ENCODE measurements around the gene CXCR5.

The CXCR5 gene

DNA sequence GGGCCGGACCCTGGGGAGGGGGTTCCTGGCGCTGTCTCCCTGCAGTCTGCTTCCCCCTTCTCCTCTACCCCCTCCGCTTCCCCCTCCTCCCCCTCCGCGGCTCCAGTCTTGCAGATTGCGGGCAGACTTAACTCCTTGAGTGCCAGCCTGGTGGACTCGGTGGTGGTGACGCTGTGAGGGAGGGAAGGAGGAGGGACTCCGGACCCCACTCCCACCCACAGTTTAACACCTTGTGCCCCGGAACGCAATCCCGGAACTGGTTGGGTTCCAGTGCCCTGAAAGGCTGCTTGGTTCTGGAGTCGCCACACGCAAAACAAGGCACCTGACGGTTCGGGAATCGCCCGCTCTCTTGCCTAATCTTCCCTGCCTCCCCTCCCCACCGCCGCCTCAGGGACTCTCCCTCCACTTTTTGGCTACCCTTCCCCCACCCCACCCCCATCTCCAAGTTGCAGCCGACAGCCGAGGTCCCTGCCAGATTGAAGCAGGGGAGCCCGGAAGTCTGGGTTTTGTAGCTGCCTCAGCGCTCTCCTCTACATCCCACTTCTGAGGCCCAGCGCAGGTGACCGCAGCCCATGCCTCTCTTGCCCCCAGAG lies 45.9 kb downstream of the CXCR5 start:
- DNase-seq = peak; percentile 74 to 79

DNA sequence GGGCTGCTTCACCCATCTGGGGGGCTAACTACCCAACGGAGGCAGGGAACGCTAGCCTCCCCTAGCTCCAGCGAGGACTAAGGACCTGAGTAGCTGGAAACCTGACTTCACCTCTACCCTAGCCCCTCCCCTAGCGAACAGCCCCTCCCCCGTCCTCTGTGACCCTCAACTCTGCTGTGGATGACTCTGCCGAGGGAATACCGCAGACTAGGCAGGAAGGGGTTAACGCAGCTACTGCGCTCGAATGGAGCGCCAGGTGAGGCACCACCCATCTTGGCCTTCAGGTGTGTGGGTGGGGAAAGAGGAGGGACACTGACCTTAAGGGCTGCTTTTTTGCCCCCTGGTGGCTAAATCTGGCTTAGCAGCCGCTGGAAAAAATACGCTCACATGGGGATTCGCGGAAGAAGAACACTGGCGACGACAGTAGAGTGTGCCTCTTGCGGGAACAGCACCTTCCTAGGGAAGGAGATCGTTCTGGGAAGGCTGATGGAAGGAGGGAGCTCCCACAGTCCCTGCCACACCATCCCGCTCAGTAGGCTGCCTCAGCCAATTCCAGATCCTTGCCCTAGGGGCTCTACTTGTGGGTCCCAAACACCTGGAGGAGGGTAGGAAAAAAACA lies 46.5 kb downstream of the CXCR5 start:
- DNase-seq = peak; percentile 37 to 68

DNA sequence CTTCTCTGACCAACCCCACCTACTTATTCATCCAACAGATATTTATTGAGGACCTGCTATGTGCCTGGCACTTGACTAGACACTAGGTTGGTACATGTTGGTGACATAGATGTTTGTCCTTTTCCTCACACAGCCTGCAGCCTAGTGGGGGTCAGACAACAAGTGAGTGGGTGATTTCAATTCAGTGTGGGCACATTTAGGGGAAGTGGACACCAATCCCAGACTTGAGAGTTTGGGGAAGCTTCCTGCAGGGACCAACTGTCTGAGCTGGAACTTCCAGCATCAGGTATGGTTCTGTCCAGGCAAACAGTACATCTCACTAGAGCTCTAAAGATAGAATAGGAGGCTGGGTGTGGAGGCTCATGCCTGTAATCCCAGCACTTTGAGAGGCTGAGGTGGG lies 47.9 kb downstream of the CXCR5 start:
- no peak for DNase-seq

DNA sequence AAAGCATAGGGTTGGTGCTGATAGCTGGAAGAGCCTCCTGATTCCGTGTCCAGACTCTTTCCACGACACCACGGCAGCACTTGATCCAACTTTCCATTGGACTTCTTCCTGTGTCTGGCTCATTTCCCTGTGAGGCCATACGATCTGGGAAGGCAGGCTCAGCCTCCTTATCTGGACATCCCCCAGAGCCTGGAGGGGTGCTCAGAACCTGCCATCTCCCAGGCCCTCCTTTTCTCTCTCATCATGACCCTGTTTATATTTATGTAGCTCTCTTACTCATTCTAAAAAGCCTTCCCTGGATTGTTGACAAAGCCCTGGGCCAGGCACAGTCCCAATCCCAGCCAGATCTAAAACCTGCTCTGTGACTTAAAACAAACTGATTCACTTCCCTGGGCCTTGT lies 49.8 kb downstream of the CXCR5 start:
- DNase-seq = no peak

DNA sequence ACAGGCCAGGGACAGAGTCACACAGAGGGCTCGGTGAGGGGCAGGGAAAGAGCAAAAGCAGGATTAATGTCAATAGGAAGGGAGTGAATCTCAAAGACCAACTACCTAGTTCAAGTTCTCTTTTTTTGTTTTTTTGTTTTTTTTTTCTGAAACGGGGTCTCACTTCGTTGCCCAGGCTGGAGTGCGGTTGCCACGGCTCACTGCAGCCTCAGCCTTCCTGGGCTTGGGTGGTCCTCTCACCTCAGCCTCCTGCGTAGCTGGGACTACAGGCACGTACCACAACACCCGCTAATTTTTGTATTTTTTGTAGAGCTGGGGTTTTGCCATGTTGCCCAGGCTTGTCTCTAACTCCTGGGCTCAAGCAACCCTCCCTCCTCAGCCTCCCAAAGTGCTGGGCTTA lies 51.7 kb downstream of the CXCR5 start:
- DNase-seq = no peak

DNA sequence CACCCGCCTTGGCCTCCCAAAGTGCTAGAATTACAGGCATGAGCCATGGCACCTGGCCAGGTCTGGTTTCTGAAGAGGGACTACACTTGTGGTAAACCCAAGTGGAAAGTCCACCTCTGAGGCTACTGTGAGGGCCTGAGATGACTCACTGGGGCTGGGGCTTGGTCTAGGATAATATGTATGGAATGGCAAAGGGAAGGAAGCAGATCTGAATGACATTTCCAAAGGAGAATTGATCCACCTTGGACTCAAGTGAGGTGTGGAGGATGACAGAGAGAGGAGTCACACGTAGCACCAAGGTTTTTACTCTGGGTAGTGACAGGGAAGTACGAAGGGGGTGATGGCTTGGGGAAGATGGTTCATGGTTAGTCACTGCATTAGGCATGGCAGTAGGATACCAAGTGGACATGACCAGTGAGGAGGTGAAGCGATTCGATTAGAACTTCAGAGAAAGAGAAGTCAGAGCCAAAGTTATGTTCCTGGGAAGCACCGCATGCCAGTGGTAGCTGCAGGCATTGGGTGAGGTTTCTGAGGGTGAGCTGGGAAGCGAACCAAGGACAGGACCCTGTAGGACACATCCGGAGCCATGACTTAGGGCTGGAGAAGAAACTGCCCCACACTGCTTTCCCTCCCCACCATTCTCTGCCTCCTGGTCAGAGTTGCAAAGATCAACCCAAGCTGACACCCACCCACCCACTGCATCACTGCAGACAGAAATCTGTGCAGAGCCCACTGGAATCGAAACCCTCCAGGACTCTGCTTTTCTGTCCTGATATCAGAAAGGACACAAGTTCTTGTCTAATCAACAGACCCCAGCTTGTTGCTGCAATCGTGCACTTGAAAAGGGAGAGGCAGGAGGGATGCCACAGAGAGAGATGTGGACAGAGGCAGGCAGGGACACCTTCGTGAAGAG lies 55.1 kb downstream of the CXCR5 start:
- DNase-seq = no peak

DNA sequence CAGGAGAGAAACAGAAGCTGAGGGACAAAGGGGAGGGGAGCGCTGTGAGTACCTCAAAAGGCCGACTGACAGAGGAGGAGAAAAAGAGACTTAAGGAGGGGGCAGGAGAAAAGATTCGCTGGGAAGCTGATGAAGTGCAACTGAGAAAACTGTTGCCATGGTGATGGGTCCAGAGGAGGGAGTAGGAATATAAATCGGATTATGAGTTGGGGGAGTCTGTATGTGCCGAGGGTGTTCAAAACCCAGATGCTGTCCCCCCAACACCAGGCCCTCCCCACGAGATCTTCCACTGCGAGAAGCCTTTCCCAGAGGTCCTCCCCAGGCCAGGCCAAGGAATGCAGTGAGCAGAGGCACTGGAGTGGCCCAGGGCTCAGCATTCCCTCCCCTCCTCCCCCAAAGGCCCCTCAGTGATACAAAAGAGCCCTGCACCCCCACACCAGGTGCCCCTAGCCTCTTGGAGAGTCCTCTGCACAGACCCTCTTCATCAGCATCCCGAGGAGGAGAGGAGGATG lies 55.8 kb downstream of the CXCR5 start:
- peak; percentile 36 to 55 for DNase-seq

DNA sequence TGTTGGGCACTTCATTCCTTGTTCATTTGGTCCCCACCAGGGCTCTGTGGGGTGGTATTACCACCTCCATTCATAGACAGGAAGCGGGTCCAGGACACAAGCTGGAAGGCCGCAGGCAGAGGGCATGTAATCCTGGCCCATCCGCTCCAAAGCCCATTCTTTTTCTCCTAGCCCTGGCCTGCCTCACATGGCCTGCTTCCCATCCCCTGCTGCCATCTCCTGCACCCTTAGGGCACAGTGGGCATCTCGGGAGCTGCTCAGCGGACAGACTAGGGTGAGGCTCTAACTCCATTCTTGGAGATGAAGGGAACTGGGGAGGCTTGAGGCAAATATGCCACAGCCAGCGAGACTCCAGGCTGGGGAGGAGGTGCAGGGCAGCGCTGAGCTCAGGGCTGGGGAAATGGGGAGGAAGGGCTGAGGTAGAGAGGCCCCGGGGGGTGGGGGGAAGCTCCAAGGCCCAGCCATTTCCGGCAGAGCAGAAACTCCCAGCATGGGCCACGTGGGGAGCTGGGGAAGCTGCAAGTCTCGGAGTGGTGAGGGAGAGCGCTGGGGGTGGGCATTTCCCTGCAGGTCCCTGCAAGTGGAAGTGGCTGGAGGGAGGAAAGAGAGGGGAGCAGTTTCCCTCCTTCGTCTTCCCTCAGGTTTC lies 56.4 kb downstream of the CXCR5 start:
- no peak for DNase-seq

DNA sequence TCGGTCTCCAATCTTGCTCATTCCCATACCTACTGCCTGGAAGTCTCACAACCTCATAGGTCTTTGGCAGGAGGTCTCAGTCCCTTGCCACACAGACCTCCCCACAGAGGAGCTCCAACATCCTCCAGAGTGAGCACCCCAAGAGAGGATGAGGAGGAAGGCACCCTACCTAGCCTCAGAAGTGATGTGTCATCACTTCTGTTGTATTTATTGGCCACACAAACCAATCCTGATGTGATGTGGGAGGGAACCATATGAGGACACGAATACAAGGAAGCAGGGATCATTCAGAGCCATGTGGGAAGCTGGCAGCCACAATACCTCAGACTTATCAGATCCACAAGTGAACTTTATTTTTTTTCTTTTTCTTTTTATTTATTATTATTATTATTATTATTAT lies 63.4 kb downstream of the CXCR5 start:
- DNase-seq = no peak
